OCI-M2 (cell line): ENCODE data around the gene DCAF4L1.

Experiments used
- DNase-seq: peaks from one replicate; lab custom pipeline; 2025; ENCODE audit not compliant: unreplicated experiment; lab: John Stamatoyannopoulos, UW

The DCAF4L1 gene, protein sequence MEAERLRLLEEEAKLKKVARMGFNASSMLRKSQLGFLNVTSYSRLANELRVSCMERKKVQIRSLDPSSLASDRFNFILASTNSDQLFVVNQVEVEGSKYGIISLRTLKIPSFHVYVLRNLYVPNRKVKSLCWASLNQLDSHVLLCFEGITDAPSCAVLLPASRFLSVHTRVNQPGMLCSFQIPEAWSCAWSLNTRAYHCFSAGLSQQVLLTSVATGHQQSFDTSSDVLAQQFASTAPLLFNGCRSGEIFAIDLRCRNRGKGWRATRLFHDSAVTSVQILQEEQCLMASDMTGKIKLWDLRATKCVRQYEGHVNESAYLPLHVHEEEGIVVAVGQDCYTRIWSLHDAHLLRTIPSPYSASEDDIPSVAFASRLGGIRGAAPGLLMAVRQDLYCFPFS

DNA sequence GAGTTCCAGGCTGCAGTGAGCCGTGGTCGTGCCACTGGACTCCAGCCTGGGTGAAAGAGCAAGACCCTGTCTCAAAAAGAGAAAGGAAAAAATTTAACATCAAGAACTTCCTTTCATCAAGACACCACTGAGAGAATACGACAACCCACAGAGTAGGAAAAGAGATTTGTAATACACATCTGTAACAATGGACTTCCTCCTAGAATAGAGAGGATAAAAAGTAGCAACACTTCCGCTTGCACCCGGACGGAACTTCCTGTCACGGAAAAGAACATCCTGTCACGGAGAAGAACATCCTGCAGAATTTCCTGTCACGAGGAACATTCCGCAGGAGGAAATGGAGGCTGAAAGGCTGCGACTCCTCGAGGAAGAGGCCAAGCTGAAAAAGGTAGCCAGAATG is at the start of gene DCAF4L1:
Gene DCAF4L1, plus strand, starts transcription at position 301 of the 400 bp plus-strand sequence. Its CDS starts 37 bp downstream, at position 338.
- no peak for DNase-seq

DNA sequence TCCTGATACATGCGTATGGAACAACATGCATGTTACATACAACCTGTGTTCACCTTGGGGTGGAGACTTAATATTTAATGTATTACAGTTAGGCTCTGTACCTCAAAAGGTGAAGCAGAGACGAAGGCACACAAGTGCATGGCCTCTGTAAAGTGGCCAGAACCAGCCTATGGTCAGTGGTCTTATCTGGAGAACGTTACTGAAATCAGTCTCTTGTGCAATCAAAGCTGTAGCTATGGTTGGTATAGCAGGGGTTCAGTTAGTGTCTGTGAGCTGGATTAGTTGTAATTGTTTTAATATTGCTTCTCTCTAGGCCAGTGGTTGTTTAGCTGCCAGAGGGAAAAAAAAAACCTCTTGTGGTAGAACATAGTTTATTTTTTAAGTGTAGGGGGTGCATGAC is 48.6 kb upstream of the DCAF4L1 start:
- no peak for DNase-seq

DNA sequence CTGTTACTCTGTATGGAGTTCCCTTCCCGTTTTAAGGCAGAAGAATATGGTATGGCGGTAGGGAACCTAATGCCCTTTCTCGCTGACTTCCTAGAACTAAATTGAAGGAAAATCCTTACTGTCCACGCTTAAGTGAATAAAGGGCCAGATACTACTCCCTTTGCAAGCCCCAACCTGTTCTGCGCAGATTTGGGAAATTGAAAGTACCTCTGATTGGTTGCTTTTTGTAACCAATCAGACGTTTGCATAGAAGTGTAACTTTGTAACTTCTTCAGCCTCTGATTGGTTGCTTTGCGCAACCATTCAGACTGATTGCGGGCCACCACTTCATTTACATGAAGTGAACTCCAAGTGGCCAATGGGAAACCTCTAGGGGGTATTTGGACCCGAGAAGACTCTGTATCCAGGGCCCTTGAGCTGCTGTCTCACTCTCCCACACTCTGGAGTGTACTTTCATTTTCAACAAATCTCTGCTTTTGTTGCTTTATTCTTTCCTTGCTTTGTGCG is 47.5 kb upstream of the DCAF4L1 start:
- no peak for DNase-seq

DNA sequence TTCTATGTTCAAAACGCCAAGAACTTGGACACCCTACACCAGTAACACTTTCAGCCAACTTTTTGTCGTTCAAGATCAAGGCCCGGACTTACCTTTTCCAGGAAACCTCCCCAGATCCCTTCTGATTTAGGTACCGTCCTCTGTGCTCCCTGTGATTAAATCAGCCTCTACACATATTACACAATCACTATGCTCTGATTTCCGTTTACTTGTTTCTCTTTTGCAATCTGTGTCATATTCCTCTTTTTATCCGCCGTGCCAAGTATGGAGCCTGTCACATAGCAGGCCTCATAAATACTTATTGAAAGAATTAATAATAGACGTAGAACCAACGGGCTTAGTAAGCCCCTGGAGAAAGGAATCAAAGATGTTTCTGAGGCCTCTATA is 47.0 kb upstream of the DCAF4L1 start:
- DNase-seq: no peak

DNA sequence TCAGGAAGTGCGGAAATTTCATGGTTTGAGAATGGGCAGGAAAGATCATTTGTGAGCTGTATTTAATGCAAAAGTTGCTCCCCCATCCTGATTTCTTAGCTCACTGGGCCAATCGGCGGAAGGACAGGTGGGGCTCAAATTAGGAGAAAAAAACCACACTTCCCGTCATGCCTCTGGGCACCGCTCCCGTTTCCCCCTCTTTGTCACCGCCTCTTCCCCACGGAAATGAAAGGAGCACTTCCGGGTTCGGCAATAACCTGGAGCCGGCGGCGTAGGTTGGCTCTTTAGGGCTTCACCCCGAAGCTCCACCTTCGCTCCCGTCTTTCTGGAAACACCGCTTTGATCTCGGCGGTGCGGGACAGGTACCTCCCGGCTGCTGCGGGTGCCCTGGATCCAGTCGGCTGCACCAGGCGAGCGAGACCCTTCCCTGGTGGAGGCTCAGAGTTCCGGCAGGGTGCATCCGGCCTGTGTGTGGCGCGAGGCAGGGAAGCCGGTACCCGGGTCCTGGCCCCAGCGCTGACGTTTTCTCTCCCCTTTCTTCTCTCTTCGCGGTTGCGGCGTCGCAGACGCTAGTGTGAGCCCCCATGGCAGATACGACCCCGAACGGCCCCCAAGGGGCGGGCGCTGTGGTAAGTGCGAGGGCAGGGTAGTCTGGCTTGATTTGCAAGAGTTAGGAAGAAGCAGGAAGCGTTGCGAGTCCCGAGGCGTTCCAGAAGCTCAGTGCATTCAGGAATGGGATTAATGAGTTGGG is 46.5 kb upstream of the DCAF4L1 start, which contains the start of gene TMEM33:
Gene TMEM33, plus strand, starts transcription at position 529 of the 751 bp plus-strand sequence. Its CDS starts 56 bp downstream, at position 585.
- peak; percentile 2 for DNase-seq

DNA sequence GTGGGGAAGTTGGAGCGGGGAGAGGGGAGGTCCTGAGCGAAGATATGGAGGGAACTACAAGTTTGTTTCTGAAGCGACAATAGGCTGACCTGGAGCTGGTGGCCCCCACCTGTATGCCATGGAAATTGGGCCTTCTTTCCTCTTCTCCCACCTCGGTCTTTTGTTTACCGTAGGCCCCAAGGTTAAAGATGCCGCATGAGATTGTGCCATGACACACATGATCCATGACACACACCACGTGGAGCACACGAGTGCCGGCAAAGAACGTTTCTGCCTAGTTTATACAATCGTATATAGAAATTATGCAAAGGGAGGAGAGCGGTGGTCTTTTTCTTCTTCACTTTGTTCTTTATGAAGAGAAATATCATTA is 45.9 kb upstream of the DCAF4L1 start:
- DNase-seq: no peak

DNA sequence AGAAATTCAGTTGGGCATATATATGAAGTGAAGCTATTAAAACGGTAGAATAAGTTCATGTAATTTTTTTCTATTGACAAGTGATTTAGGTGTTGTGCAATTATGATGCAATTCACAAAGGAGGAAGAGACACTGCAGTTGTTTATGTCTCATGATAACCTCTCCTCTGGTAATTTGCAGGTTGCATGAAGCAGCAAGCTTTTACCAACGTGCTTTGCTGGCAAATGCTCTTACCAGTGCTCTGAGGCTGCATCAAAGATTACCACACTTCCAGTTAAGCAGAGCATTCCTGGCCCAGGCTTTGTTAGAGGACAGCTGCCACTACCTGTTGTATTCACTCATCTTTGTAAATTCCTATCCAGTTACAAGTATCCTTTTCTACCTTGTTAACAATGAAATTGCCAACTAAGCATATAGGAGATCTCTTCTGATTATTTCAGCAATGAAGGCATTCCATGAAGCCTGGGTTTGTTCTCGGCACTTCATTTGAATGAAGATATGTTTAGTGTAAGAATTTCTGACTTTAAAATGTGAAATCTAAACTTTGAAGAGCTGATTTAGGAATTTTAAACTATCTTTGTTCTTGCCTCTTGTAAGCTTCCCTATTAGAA is 42.4 kb upstream of the DCAF4L1 start:
- DNase-seq: no peak

DNA sequence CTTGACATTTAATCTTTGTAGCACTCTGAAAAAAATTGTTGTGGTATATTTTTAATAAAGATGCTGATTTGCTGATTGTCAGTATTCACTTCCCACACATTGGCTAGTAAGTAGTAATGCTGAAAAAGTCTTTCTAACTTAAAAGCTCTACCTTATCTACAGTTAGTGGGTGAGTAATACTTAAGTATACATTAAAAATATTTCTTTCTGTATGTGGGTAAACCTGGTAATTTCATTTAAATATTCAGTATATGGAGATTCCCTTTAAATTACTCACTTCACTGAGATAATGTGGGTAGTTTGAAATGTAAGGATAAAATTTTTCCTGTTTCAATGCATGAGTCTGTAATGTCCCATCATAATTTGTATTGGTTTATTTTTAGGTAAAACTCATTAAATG is 40.7 kb upstream of the DCAF4L1 start:
- DNase-seq: no peak

DNA sequence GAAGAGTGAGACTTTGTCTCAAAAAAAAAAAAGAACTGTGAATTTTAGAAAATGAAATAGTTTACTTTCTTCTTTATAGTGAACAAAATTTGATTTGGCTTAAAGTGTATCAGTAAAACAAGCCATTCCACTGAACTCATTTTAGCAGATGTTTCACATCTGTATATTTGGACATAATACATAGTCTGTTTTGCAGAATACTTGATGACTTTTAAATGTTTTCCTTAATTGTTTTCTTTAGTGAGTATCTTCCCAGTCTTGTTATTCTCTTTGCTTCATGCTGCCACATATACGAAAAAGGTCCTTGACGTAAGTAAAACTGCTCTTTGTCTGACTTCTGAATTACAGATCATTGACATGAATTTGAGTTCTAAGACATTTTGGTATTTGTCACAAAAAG is 38.0 kb upstream of the DCAF4L1 start:
- DNase-seq: no peak

DNA sequence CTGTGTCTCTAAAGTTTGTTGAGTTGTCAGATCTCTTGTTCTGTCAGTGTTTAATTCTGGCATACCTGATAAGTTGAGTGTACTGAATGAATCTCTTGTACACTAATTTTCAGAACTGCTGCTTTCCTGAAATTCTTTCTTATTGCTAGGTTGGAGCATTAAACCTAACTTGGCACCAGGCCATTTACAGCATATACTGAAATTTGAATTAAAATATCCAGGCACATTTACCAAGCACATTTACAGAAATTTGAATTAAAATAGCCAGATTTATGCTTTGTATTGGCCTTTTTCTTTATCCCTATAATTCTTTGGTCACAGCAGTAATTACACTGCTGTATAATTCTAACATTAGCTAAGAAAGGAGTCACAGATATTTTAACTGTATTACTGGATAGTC is 37.5 kb upstream of the DCAF4L1 start:
- no peak for DNase-seq

DNA sequence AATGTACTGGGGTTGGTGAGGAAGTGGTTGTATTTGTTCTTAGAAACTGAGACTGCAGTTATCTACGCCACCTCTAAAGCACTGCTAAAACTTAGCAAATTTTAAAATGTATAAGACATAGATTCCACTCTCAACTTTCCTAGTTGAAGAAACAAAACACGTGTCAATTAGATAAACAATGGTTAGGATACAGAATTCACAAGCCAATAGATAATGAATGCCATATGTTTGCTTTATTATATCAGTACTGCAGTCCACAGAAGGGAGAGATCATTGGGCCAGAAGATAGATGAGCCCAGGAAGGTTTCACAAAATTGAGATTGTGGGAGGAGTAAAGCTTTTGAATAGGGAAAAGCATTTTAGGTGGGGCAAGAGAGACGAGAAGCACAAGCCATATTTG is 32.0 kb upstream of the DCAF4L1 start:
- DNase-seq: no peak

DNA sequence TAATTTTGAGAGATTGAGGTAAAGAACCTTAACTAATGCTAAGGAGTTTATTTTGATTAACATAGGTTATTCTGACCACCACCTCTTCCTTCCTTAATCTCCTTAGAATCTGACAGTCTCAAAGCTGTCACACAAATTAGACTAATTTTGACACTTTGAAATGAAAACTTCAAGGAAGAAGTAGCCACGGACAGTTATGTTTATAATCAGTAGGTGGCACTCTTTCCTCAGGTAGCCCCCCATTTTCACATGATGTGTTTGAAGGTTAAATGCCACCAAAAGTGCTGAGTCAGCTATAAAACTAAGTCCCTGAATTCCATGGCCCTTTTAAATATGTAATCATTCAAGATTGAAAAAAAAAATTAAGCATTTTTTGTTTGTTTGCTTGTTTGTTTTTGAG is 23.9 kb upstream of the DCAF4L1 start:
- no peak for DNase-seq

DNA sequence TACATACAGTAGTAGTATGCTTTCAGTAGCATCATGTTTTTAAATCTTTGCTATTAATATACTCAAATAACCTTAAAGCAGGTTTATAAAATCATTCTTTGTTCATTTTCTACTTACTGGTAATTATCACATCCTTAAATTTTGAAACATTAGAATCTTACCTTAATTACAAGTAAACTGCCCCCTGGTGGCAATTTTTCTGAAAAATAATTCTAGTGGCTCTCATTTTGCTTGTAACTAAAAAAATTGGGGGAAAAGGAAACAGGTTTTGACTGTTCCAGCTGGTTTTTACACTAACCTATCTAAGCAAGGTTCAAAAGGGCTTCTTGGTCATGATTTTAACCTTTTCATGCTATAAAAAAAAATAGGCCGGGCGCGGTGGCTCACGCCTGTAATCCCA is 18.5 kb upstream of the DCAF4L1 start:
- DNase-seq: no peak

DNA sequence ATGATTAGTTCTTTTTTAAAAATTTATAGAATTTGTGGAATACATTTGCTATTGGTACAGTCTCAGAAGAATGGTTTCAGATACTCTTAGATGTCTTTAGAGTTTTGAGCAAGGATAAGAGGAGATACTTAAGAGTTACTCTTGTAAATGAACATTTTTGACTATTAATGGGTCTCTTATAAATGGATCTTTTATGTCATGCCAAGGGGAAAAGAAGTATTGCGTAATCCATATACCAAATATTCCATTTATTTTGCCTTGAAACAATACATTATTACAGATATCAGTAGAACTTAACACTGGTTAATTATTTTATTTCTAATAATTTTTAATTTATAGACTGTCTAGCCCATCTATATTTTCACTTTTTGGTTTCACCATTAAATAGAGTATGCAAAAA is 17.2 kb upstream of the DCAF4L1 start:
- DNase-seq: no peak

DNA sequence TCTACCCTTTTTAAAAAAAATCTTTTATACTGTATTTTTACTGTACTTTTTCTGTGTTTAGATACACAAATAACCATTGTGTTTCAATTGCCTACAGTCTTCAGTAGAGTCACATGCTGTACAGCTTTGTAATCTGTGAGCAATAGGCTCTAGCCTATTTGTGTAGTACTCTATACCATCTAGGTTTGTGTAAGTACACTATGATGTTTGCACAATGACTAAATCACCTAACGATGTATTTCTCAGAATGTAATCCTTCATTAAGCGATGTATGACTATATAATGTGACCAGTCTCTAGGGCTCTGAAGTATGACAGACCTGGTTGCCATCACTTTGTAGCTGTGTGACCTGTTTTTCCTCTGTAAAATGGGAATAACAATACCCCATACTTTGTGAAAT is 14.2 kb upstream of the DCAF4L1 start:
- DNase-seq: no peak

DNA sequence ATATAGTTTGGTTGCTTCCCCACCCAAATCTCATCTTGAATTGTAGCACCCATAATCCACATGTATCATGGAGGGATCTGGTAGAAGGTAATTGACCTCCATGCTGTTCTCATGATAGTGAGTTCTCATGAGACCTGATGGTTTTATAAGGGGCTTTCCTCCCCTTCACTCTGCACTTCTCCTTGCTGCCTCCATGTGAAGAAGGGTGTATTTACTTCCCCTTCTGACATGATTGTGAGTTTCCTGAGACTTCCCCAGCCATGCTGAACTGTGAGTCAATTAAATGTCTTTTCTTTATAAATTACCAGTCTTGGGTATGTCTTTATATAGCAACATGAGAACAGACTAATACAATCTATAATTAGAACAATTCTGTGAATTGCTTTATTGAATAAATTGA is 11.9 kb upstream of the DCAF4L1 start:
- DNase-seq: no peak

DNA sequence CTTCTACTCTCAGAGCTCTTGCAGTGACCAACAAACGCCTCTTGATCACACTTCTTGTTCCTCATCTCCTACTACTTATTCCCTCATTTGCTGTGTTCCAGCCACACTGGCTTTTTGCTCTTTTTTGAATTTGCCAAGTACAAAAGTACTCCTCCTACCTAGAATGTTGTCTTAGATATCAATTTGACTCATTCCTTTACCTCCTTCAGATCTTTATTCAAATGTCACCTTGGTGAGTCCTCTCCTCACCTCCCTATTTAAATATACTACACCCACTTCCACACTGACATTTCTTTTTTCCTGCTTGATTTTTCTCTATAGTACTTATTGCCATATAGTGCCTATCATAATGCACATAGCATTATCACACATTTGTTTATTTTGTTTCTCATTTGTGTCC is 6.2 kb upstream of the DCAF4L1 start:
- DNase-seq: no peak

DNA sequence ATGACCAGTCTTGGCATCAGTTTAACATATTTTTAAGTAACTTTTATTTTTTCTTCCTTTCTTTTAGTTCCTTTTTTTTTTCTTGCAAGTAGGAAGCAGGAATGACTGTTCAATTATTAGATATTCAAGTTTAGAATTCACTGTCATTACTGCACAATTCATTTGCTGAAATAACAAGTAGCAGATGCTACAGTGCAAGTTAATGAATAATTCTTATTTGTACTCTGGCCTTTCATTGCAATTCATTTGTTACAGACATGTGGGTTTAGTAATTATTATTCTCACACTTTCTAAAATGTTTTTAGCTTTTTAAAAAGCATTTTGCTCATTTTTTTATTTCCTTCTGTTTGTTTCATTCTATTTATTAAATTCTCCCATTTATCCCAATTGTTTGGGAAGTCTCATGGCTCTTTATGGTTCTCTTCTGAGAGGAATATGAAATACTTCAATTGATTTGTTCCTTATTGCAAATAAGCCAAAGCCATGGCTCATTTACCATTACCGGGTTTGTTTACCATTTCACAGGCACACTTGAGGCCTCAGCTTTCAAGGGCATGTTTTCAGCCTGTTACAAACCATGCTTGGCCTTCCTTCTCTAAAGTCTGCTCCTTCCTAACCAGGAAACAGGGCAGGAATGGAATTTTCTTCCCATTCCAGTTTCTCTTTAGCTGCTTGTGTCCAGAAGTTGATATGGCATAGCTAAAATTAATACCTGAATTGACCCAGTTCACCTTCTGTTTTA is 4.6 kb upstream of the DCAF4L1 start:
- DNase-seq: no peak

DNA sequence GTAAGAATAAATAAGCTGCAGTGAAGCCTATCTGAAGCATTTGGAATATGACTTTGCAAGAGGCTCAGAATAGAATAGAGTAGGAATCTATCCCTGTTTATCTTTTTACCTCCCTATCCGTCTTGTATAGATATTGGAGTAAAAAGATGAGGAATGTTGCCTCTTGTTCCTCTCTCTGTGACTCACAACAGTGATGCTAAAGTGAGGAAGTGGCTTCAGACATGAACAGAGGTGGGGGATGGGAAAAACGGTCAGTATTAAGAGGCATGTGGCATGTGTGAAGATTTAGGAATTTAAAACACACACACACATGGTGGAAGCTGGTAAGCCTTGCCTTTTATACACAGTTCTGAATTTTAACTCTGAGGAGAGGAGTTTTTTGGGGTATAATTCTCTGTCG is 3.8 kb upstream of the DCAF4L1 start:
- DNase-seq: no peak

DNA sequence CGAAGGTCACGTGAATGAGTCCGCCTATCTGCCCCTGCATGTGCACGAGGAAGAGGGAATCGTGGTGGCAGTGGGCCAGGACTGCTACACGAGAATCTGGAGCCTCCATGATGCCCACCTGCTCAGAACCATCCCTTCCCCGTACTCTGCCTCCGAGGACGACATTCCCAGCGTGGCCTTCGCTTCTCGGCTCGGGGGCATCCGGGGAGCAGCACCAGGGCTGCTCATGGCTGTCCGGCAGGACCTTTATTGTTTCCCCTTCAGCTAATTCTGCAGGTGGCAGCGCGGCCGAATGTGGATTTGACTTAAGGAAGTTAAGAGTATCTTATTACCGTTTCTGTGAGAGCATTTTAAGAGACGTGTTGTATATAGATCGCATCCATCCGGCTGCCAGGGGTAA is 1.2 kb downstream of the DCAF4L1 start:
- no peak for DNase-seq

DNA sequence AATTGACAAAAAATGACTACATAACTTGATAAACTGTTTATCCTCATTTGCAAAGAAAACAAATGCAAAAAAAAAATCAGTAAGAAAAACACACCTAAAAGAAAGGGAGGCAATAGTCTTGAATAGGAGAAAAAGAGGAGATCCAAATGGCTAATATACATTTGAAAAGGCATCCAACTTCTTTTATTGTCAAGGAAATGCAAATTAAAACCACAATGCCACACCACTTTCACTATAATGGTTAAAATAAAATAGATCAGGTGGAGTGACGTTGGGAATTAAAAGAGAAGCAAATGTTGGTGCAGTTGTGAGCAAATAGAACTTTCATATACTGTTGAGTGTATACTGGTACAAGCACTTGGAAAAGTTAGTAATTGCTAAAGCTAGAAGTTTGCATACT is 3.6 kb downstream of the DCAF4L1 start:
- no peak for DNase-seq
